Hepatocyte (in vitro differentiated cells): ENCODE measurements around the gene TMEM117. TPM values are rescaled to one million over a fixed set of nuclear protein-coding genes. Genes with fewer than 3 reads are reported as not detected.

Source experiments
- DNase-seq: peaks from one replicate; pipeline ENCODE4 v3.0.0-alpha.2; 2016; ENCODE audit warnings: low spot score
- H2AFZ ChIP-seq: fragments of 200-600 bp; sonication (generic); 2 replicates; pipeline ENCODE4 v1.6.0; 2016; ENCODE audit warnings: antibody characterized with exemption, mild to moderate bottlenecking
- H3K27ac ChIP-seq: fragments of 200-600 bp; sonication (generic); 2 replicates; pipeline ENCODE4 v1.5.1; 2016; ENCODE audit warnings: mild to moderate bottlenecking
- H3K27me3 ChIP-seq: fragments of 200-600 bp; sonication (generic); 2 replicates; pipeline ENCODE4 v1.6.1; 2016
- H3K36me3 ChIP-seq: fragments of 200-600 bp; sonication (generic); replicated peaks from 2 replicates; pipeline ENCODE4 v1.5.1; 2016; ENCODE audit warnings: low read depth; ENCODE audit not compliant: insufficient read depth
- H3K4me1 ChIP-seq: fragments of 200-600 bp; sonication (generic); 2 replicates; pipeline ENCODE4 v1.5.1; 2016; ENCODE audit warnings: mild to moderate bottlenecking, moderate library complexity; ENCODE audit not compliant: insufficient read depth
- H3K4me2 ChIP-seq: fragments of 200-600 bp; sonication (generic); 2 replicates; pipeline ENCODE4 v1.6.0; 2016
- H3K4me3 ChIP-seq: fragments of 200-600 bp; sonication (generic); 2 replicates; pipeline ENCODE4 v1.5.1; 2016; ENCODE audit warnings: mild to moderate bottlenecking
- H3K79me2 ChIP-seq: fragments of 200-600 bp; sonication (generic); 2 replicates; pipeline ENCODE4 v1.6.0; 2017; ENCODE audit warnings: mild to moderate bottlenecking
- H3K9me2 ChIP-seq: fragments of 200-600 bp; sonication (generic); replicated peaks from 2 replicates; pipeline ENCODE4 v1.6.0; 2017; ENCODE audit warnings: mild to moderate bottlenecking; ENCODE audit not compliant: insufficient read depth
- H3K9me3 ChIP-seq: fragments of 200-600 bp; sonication (generic); 2 replicates; pipeline ENCODE4 v1.5.1; 2016; ENCODE audit warnings: low read depth, mild to moderate bottlenecking
- H4K20me1 ChIP-seq: fragments of 200-600 bp; sonication (generic); 2 replicates; pipeline ENCODE4 v1.6.0; 2016; ENCODE audit warnings: mild to moderate bottlenecking; ENCODE audit not compliant: insufficient read depth, poor library complexity, severe bottlenecking
- EZH2 ChIP-seq: fragments of 200-600 bp; sonication (generic); IDR thresholded peaks from 2 replicates; pipeline ENCODE4 v1.6.1; 2016; ENCODE audit warnings: antibody characterized with exemption, mild to moderate bottlenecking, borderline replicate concordance
- EZH2phosphoT487 ChIP-seq: fragments of 200-600 bp; sonication (generic); IDR thresholded peaks from one replicate; pipeline ENCODE4 v1.6.1; 2018; ENCODE audit warnings: antibody characterized with exemption, mild to moderate bottlenecking, low read depth, moderate library complexity; ENCODE audit not compliant: unreplicated experiment, severe bottlenecking
- WGBS: methylation state at CpG from one replicate; pipeline ENCODE4 v1.1.6; 2016; ENCODE audit warnings: low lambda C conversion rate; ENCODE audit errors: missing lambda C conversion rate; 5-methylcytosine and 5-hydroxymethylcytosine counted together
- polyA plus RNA-seq: library from polyadenylated mRNA; unstranded; fragments of >200 nt; fragmentation: Nextera tagmentation; extraction: Ambion mirVana; gene quantifications from 2 replicates; pipeline ENCODE4 v1.2.1, GENCODE V29; 2016
- total RNA-seq: library from RNA; depleted of rRNA; stranded (reverse); fragments of >200 nt; gene quantifications from 2 replicates; pipeline ENCODE4 v1.2.3, GENCODE V29; 2014
- TF ChIP-seq, protein P1 (sequence below): fragments of 200-600 bp; sonication (generic); IDR thresholded peaks from 2 replicates; pipeline ENCODE4 v1.5.1; 2016; ENCODE audit warnings: antibody characterized with exemption, mild to moderate bottlenecking; ENCODE audit not compliant: poor library complexity

Gene TMEM117
- total and polyA plus RNA-seq, 2 experiments from 2014 or later, result 12.4 to 47.1 TPM

- no peak overlapping the region for H2AFZ ChIP-seq
- H3K4me3 ChIP-seq, result no peak overlapping the region
- no peak for DNase-seq
- H3K9me2 ChIP-seq, result no peaks in the 10 kb centered on the region
- no peaks in the 10 kb centered on the region for H3K4me1 ChIP-seq
- no peaks in the 10 kb centered on the region for H3K27me3 ChIP-seq
- no peaks in the 10 kb centered on the region for H3K36me3 ChIP-seq
- TF ChIP-seq, protein P1, sequence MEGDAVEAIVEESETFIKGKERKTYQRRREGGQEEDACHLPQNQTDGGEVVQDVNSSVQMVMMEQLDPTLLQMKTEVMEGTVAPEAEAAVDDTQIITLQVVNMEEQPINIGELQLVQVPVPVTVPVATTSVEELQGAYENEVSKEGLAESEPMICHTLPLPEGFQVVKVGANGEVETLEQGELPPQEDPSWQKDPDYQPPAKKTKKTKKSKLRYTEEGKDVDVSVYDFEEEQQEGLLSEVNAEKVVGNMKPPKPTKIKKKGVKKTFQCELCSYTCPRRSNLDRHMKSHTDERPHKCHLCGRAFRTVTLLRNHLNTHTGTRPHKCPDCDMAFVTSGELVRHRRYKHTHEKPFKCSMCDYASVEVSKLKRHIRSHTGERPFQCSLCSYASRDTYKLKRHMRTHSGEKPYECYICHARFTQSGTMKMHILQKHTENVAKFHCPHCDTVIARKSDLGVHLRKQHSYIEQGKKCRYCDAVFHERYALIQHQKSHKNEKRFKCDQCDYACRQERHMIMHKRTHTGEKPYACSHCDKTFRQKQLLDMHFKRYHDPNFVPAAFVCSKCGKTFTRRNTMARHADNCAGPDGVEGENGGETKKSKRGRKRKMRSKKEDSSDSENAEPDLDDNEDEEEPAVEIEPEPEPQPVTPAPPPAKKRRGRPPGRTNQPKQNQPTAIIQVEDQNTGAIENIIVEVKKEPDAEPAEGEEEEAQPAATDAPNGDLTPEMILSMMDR, result no peak
- no peaks in the 10 kb centered on the region for H4K20me1 ChIP-seq
- no peaks in the 10 kb centered on the region for H3K79me2 ChIP-seq
- H3K9me3 ChIP-seq, result no peaks in the 10 kb centered on the region
- no peak overlapping the region for H3K4me2 ChIP-seq
- H3K27ac ChIP-seq, result no peak overlapping the region
- WGBS, result 96% methylated on average over 1 of the region's 1 CpG
Observed at GRCh38 chr12:44127966-44128710, 292.3 kb downstream of the TMEM117 start.

- Histone ChIP-seq H3K4me3 (no peak overlapping the region), H3K79me2 (no peaks in the 10 kb centered on the region), H3K27me3 (no peaks in the 10 kb centered on the region), H3K9me3 (no peaks in the 10 kb centered on the region), H2AFZ (no peak overlapping the region), H3K4me1 (no peaks in the 10 kb centered on the region), H3K36me3 (no peaks in the 10 kb centered on the region), H4K20me1 (no peaks in the 10 kb centered on the region), H3K9me2 (no peaks in the 10 kb centered on the region), H3K4me2 (no peak overlapping the region), H3K27ac (no peak overlapping the region)
- 96% methylated on average over 3 of the region's 3 CpGs for WGBS
- no peak for DNase-seq
- no peak for TF ChIP-seq EZH2phosphoT487
- no peak for TF ChIP-seq EZH2
- TF ChIP-seq, protein P1, result no peak
Observed at GRCh38 chr12:44143175-44143574, 307.3 kb downstream of the TMEM117 start.

DNA sequence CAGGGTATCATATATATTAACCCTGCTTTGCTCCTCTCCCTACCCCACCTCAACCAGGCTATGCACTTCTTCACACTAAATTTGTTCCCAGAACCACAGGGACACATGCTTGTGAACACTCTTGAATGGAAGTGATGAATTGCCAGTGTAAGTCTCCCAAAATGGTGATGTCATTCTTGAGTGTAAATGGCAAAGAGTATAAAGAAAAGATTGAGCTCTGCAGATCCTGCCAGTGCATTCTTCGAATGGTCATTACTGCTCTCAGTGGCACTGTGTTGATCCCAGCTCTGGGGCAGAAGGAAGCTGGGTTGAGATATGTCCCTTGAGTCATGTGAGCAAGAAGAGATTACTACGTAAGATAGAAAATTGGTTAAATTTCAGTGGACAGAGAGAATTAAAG is 313.1 kb downstream of the TMEM117 start:
- DNase-seq, result no peak
- Histone ChIP-seq H2AFZ (no peak overlapping the region), H3K4me1 (no peaks in the 10 kb centered on the region), H3K4me2 (no peak overlapping the region), H3K27ac (no peak overlapping the region), H3K79me2 (no peaks in the 10 kb centered on the region), H3K9me3 (no peaks in the 10 kb centered on the region), H3K36me3 (no peaks in the 10 kb centered on the region), H3K27me3 (no peaks in the 10 kb centered on the region), H4K20me1 (no peaks in the 10 kb centered on the region), H3K4me3 (no peak overlapping the region), H3K9me2 (no peaks in the 10 kb centered on the region)
- WGBS, result 91% methylated on average over 2 of the region's 2 CpGs
- no peak for TF ChIP-seq EZH2phosphoT487
- TF ChIP-seq, protein P1, result no peak
- TF ChIP-seq EZH2, result no peak

DNA sequence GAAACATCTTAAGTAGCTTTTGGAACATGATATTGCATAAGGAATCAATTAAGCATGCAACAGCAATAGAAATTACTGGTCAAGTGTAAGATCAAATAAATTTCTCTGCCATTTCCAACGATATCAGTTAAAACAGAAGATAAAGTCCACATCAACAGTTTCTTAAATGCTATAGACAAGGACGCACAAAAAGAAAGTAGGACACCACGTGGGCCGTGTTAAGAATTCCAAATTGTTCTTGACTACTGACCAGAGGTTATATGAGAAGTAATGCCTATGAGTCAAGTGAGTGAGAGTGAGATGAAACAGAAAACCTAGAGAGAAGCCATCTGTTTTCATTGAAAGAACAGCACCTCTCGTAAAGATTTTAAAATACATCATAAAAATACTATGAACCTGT is 318.2 kb downstream of the TMEM117 start:
- 40% methylated on average over 5 of the region's 5 CpGs for WGBS
- H3K79me2 ChIP-seq, result no peaks in the 10 kb centered on the region
- H3K4me3 ChIP-seq, result no peak overlapping the region
- no peaks in the 10 kb centered on the region for H3K27me3 ChIP-seq
- no peaks in the 10 kb centered on the region for H3K9me2 ChIP-seq
- no peak for TF ChIP-seq EZH2phosphoT487
- no peak for TF ChIP-seq EZH2
- no peak for DNase-seq
- no peaks in the 10 kb centered on the region for H3K4me1 ChIP-seq
- H3K4me2 ChIP-seq, result peak overlapping the region; percentile 51
- H3K36me3 ChIP-seq, result no peaks in the 10 kb centered on the region
- no peak overlapping the region for H2AFZ ChIP-seq
- no peak overlapping the region for H3K27ac ChIP-seq
- H4K20me1 ChIP-seq, result no peaks in the 10 kb centered on the region
- H3K9me3 ChIP-seq, result no peaks in the 10 kb centered on the region
